ENCODE measurements around the gene FBN2. TPM values are rescaled to one million over a fixed set of nuclear protein-coding genes. Genes with fewer than 3 reads are reported as not detected.

Gene FBN2
- total RNA-seq, 4 donors from 2014 or later, result 5.4 to 14.9 (median 10.1) TPM

DNA sequence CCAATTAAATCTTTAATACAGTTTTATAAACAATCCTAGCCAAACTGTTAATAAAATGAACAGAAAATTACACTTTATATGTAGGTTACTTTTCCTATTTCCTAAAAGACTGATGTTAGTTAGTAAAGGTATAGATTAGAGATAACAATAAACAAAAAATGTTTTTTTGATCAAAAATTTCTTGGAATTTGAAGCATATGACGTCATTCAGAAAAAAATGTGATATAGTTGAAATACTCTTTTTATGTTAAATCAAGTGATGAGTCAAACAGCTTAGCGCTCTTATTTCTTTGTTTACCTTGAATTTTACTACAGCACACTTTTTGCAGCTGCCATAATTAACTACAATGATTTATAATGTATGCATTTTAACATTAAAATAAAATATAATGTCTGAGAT, 258.7 kb downstream of the FBN2 start:
- TF ChIP-seq, protein P1, sequence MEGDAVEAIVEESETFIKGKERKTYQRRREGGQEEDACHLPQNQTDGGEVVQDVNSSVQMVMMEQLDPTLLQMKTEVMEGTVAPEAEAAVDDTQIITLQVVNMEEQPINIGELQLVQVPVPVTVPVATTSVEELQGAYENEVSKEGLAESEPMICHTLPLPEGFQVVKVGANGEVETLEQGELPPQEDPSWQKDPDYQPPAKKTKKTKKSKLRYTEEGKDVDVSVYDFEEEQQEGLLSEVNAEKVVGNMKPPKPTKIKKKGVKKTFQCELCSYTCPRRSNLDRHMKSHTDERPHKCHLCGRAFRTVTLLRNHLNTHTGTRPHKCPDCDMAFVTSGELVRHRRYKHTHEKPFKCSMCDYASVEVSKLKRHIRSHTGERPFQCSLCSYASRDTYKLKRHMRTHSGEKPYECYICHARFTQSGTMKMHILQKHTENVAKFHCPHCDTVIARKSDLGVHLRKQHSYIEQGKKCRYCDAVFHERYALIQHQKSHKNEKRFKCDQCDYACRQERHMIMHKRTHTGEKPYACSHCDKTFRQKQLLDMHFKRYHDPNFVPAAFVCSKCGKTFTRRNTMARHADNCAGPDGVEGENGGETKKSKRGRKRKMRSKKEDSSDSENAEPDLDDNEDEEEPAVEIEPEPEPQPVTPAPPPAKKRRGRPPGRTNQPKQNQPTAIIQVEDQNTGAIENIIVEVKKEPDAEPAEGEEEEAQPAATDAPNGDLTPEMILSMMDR (IDR thresholded peaks at IDR 0.05), result no peak
- no peak for TF ChIP-seq POLR2A (IDR thresholded peaks at IDR 0.05; ENCODE audit: low read depth)
- TF ChIP-seq EP300 (IDR thresholded peaks at IDR 0.05), result no peak
- TF ChIP-seq POLR2AphosphoS5 (IDR thresholded peaks at IDR 0.05), result no peak

GRCh38 chr5:128276537-128277216, 261.4 kb downstream of the FBN2 start:
- Histone ChIP-seq H3K27ac (replicated peaks in 1 of 4) (no peak overlapping the region), H3K4me1 (peaks cover 0 to 32% (median 21%) of the 10 kb centered on the region in 4 donors), H3K27me3 (no peaks in the 10 kb centered on the region), H3K4me3 (no peak overlapping the region), H3K9me3 (no peaks in the 10 kb centered on the region), H3K36me3 (peaks cover 0 to 4% (median 0%) of the 10 kb centered on the region in 4 donors)
- TF ChIP-seq POLR2AphosphoS5 (IDR thresholded peaks at IDR 0.05), result no peak
- TF ChIP-seq EP300 (IDR thresholded peaks at IDR 0.05), result no peak
- no peak for TF ChIP-seq POLR2A (IDR thresholded peaks at IDR 0.05; ENCODE audit: low read depth)
- TF ChIP-seq, protein P1 (IDR thresholded peaks at IDR 0.05), result no peak
- DNase-seq (ENCODE audit: extremely low spot score), result no peak
- 76% methylated on average over 6 of the region's 6 CpGs for WGBS
- intact Hi-C loops (cut with DNase I), result no loop called here

More for the DNA sequence above, 258.7 kb downstream of the FBN2 start:
- WGBS, result 81% methylated on average over 2 of the region's 2 CpGs
- H3K4me3 ChIP-seq, result no peak overlapping the region
- intact Hi-C loops (cut with DNase I), result no loop called here
- no peaks in the 10 kb centered on the region for H3K9me3 ChIP-seq
- H3K27ac ChIP-seq (replicated peaks in 1 of 4), result no peak overlapping the region
- H3K36me3 ChIP-seq, result peaks cover 0 to 4% (median 0%) of the 10 kb centered on the region in 4 donors
- no peak for DNase-seq (ENCODE audit: extremely low spot score)
- H3K4me1 ChIP-seq, result peaks cover 0 to 6% (median 4%) of the 10 kb centered on the region in 4 donors
- no peaks in the 10 kb centered on the region for H3K27me3 ChIP-seq

DNA sequence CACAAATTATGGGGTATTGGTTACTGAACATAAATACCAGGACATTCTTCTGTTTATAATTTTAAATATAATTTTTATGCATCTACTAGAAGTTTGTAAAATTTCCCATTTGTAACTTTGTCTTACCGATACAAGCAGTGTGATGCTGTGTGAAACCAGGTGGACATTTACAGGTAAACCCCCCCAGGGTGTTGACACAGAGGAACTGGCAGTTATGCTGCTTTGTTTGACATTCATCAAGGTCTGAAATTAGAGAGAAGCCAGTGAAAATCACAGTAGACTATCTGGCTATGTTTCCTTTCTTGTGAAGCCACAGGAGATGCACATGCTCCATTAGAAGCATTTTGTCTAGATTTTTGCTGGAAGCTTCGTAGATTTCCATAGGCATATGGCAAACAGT, 263.6 kb downstream of the FBN2 start:
- peak overlapping the region in 2 of 4 donors; percentile 23 to 43 for H3K27ac ChIP-seq (replicated peaks in 1 of 4)

DNA sequence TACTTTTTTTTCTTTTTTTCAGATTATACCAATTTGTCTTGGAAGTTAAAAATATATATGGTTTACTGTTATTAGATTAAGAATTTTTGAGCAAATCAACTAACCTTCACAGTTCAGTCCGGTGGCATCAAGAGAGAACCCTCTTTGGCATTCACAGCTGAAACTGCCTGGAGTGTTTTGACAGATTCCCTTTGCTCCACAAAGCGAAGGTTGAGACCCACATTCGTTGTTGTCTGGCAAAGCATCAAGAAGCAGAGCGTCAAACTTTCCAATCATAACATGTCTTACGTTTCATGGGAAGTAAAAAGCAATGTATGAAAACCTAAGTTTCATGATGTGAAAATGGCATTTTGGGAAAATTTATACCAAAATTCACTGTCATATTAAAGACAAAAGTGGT, 264.3 kb downstream of the FBN2 start:
- no peaks in the 10 kb centered on the region for H3K9me3 ChIP-seq
- H3K36me3 ChIP-seq, result peaks cover 0 to 4% (median 0%) of the 10 kb centered on the region in 4 donors
- DNase-seq (ENCODE audit: extremely low spot score), result no peak
- H3K27me3 ChIP-seq, result no peaks in the 10 kb centered on the region
- H3K4me1 ChIP-seq, result peaks cover 0 to 37% (median 23%) of the 10 kb centered on the region in 4 donors
- intact Hi-C loops (cut with DNase I), result no loop called here
- H3K4me3 ChIP-seq, result no peak overlapping the region
- H3K27ac ChIP-seq (replicated peaks in 1 of 4), result peak overlapping the region in 3 of 4 donors; percentile 4 to 43 (median 23)
- 43% methylated on average over 5 of the region's 5 CpGs for WGBS
- no peak for TF ChIP-seq EP300 (IDR thresholded peaks at IDR 0.05)
- no peak for TF ChIP-seq POLR2AphosphoS5 (IDR thresholded peaks at IDR 0.05)
- TF ChIP-seq POLR2A (IDR thresholded peaks at IDR 0.05; ENCODE audit: low read depth), result no peak
- TF ChIP-seq, protein P1 (IDR thresholded peaks at IDR 0.05), result no peak

More for the DNA sequence above, 263.6 kb downstream of the FBN2 start:
- intact Hi-C loops (cut with DNase I), result no loop called here
- Histone ChIP-seq H3K4me1 (peaks cover 0 to 37% (median 23%) of the 10 kb centered on the region in 4 donors), H3K27me3 (no peaks in the 10 kb centered on the region), H3K9me3 (no peaks in the 10 kb centered on the region), H3K36me3 (peaks cover 0 to 4% (median 0%) of the 10 kb centered on the region in 4 donors), H3K4me3 (no peak overlapping the region)
- WGBS, result 91% methylated on average over 2 of the region's 2 CpGs
- DNase-seq (ENCODE audit: extremely low spot score), result no peak
- TF ChIP-seq POLR2A (IDR thresholded peaks at IDR 0.05; ENCODE audit: low read depth), result no peak
- TF ChIP-seq, protein P1 (IDR thresholded peaks at IDR 0.05), result no peak
- TF ChIP-seq EP300 (IDR thresholded peaks at IDR 0.05), result no peak
- TF ChIP-seq POLR2AphosphoS5 (IDR thresholded peaks at IDR 0.05), result no peak

Measured in esophagus muscularis mucosa (tissue), 4 donors.